Amniotic epithelial cell (primary cell): Measurements from ENCODE around the gene PCSK7.

Experiments used
- DNase-seq: peaks from one replicate; pipeline ENCODE4 v3.0.0-alpha.2; 2010; ENCODE audit warnings: low read depth

PCSK7 gene

GRCh38 chr11:117230999-117231841 lies 653 bp downstream of the PCSK7 start:
- DNase-seq, result no peak

- DNase-seq, result peak; percentile 43
Measured at GRCh38 chr11:117230286-117230961, 1.4 kb downstream of the PCSK7 start.

- DNase-seq, result no peak
Measured at GRCh38 chr11:117229931-117230285, 2.0 kb downstream of the PCSK7 start.

- no peak for DNase-seq
Measured at GRCh38 chr11:117229411-117229810, 2.5 kb downstream of the PCSK7 start.

- DNase-seq, result no peak
Measured at GRCh38 chr11:117228091-117228490, 3.8 kb downstream of the PCSK7 start.

GRCh38 chr11:117226388-117227385 lies 5.2 kb downstream of the PCSK7 start:
- peak; percentile 64 for DNase-seq

- DNase-seq, result no peak
Measured at GRCh38 chr11:117225553-117226170, 6.2 kb downstream of the PCSK7 start.

- no peak for DNase-seq
Measured at GRCh38 chr11:117223741-117224689, 7.9 kb downstream of the PCSK7 start.

- no peak for DNase-seq
Measured at GRCh38 chr11:117222991-117223740, 8.7 kb downstream of the PCSK7 start.

GRCh38 chr11:117221775-117222517 lies 9.9 kb downstream of the PCSK7 start:
- no peak for DNase-seq

- no peak for DNase-seq
Measured at GRCh38 chr11:117220999-117221774, 10.7 kb downstream of the PCSK7 start.

- no peak for DNase-seq
Measured at GRCh38 chr11:117220568-117220967, 11.3 kb downstream of the PCSK7 start.

- DNase-seq, result no peak
Measured at GRCh38 chr11:117219995-117220394, 11.9 kb downstream of the PCSK7 start.

- no peak for DNase-seq
Measured at GRCh38 chr11:117219455-117219854, 12.4 kb downstream of the PCSK7 start.

- no peak for DNase-seq
Measured at GRCh38 chr11:117219001-117219400, 12.9 kb downstream of the PCSK7 start.

- no peak for DNase-seq
Measured at GRCh38 chr11:117218133-117218915, 13.5 kb downstream of the PCSK7 start.
